COLO668 (cell line): ENCODE measurements around the gene IL13RA1.
"Not testable (repeated sequence)": the region's sequence is repeated elsewhere in the genome, so short reads cannot be mapped to it uniquely, and the experiment has no call there.

ENCODE experiments used
- DNase-seq: peaks from one replicate; lab custom pipeline; 2025; ENCODE audit not compliant: unreplicated experiment; lab: John Stamatoyannopoulos, UW

IL13RA1 gene

DNA sequence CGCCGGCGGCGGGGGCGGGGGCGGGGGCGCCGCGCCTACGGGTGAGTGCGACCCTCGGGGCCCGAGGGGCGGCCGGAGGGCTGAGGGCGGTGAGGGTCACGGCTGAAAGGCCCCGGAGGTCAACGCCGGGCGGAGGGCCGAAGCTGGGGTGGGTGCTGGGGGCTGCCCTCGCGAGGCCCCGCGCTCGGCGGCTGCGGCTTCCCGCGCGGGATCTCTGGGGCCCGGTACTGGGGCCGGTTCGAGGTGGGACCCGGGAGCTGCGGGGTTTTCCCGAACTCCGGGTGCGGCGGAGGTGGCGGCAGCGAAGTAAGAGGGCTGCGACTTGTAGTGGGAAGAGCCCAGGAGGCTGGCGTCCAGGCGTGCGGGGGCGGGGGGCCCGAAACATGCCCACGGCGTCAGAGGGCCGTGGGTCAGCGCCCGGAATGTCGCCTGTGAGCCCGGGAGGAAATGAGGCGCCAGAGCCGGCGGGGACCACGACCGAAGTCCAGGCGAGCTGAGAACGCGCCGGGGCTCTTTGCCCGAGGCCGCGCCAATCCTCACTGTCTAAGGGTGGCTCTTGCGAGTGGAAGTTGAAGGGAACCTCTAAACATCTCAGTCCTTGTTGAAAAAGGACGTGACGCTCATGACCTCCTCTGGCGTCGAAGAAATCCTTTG lies 407 bp downstream of the IL13RA1 start:
- peak; percentile 32 for DNase-seq

DNA sequence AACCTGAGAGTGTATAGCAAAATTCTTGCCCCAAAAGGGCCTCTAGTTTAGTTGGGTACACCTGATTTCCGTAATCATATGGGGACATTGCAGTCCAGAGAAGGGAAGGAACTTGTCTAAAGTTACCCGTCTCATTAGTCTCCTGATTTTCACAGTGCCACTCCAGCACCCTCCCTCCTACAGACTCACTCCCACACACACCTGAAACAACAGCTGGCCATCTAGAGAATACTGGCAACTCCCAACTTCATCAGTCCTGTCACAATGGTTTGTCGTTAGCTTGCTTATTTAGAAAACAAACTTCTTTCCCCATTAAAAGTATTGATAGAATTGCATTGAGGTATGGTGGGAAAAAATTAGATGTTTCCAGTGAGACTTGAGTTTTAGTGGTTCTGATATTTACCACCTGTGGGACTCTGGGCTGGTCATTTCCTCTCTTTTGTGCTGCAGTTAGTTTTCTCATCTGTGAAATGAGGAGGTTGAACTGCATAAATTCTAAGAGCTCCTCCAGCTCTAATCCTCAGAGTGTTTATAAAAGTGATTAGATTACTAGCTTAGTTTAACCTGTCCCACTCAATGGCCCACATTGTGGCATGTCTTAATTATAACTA lies 1.7 kb downstream of the IL13RA1 start:
- peak; percentile 4 for DNase-seq

DNA sequence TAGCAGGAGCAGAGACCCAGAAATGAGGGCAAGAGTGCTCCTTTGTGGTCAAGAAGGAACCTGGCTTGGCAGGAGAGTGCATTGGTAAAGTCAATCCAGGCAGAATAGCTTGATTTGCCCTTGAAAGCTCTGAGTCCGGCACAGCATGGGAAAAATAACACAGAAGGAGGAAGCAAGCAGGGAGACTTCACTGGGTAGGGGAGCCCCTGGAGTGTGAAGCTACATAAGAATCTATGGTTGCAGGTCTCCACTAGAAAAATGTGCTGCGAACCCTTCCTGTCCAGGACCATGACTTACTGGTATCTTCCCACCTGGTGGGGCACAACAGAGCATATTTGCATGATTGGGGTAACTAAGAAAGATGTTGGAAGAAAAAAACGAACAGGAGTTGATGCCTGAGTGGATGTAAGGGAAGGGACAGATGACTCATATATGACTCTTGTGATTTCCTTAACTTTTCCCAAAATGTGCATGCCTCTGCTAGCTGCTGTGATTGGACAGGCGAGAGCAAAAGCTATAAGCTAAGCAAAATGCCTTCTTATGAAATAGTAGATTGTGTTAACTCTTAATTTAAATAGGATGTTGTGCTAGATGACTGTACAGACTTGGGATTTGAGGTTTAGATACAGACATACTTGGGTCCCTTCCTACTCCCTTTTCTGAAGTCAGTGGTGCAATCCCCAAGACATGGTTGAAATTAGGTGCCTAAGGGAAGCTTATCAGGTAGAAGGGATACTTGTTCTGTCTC lies 3.3 kb downstream of the IL13RA1 start:
- DNase-seq, result no peak

- not testable (repeated sequence) for DNase-seq
These were observed 5.1 kb downstream of the IL13RA1 start for GRCh38 chrX:118732551-118732950.

DNA sequence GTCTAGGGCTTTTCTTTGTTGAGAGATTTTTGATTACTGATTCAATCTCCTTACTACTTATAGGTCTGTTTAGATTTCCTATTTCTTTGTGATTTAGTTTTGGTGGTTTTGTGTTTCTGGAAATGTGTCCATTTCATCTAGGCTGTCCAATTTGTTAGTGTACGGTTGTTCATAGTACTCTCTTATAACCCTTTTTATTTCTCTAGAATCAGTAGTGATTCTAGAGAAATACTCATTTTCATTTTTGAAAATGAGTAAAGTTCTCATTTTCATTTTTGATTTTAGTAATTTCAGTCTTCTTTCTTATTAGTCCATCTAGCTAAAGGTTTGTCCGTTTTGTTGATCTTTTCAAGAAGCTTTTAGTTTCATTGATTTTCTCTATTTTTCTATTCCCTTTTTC lies 7.5 kb downstream of the IL13RA1 start:
- DNase-seq, result no peak

DNA sequence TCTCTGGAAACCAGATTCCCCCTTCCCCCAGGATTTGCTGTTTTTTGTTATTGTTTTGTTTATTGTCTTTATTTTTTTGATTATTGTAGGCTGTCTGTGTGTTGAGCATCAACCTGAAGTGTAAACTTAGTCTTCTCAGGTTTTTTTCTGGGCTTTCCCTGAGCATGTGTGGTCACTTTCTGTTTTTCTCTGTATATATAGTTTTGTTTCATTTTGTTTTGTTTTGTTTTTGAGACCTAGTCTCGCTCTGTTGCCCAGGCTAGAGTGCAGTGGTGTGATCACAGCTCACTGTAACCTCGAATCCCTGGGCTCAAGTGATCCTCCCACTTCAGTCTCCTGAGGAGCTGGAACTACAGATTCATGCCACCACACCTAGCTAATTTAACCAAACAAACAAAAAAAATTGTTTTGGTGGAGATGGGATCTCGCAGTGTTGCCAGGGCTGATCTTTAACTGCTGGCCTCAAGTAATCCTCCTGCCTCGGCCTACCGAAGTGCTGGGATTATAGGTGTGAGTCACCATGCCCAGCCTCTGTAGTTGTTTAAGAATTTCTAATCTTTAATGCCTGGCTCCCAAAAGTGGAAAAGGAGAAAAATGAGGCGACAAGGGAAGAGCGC lies 9.1 kb downstream of the IL13RA1 start:
- DNase-seq, result no peak

- no peak for DNase-seq
These were observed 12.2 kb downstream of the IL13RA1 start for GRCh38 chrX:118739577-118739976.

DNA sequence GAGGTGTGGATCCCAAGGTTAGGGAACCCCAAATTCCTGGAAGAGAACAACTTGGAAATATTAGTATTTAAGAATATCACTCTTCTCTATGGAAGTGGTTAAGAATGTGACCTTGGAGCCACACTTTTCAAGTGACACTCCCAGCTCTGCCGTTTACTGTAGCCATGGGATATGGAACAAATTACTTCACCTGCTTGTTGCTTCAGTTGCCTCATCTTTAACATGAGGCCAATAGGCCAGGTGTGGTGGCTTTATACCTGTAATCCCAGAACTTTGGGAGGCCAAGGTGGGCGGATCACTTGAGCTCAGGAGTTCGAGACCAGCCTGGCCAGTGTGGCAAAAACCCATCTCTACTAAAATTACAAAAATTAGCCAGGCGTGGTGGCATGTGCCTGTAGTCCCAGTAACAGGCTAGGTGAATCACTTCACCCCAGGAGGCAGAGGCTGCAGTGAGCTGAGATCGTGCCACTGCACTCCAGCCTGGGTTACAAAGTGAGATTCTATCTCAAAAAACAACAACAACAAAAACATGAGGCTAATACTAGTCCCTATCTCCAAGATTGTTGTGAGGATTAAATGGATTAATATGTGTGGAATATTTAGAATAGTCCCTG lies 13.0 kb downstream of the IL13RA1 start:
- DNase-seq, result no peak

- no peak for DNase-seq
These were observed 14.8 kb downstream of the IL13RA1 start for GRCh38 chrX:118742176-118742575.

DNA sequence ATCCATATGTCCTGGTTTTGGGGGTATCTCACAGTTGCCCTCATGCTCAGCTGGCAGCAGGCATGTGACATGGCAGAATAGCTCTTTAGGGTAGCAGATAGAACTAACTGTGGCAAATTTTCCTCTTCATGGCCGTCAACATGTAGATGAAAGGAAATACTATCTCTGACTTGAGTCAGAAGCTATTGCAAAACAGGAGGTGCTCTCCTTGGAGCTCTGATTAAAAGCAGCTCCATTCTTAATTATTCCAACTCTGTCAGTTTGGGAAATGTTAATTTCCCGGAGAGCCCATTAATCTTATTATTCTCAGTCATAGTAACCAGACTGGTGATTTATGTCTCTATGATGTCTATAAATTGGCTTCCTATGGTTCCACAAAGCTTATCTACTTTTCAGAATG lies 18.2 kb downstream of the IL13RA1 start:
- DNase-seq, result no peak

DNA sequence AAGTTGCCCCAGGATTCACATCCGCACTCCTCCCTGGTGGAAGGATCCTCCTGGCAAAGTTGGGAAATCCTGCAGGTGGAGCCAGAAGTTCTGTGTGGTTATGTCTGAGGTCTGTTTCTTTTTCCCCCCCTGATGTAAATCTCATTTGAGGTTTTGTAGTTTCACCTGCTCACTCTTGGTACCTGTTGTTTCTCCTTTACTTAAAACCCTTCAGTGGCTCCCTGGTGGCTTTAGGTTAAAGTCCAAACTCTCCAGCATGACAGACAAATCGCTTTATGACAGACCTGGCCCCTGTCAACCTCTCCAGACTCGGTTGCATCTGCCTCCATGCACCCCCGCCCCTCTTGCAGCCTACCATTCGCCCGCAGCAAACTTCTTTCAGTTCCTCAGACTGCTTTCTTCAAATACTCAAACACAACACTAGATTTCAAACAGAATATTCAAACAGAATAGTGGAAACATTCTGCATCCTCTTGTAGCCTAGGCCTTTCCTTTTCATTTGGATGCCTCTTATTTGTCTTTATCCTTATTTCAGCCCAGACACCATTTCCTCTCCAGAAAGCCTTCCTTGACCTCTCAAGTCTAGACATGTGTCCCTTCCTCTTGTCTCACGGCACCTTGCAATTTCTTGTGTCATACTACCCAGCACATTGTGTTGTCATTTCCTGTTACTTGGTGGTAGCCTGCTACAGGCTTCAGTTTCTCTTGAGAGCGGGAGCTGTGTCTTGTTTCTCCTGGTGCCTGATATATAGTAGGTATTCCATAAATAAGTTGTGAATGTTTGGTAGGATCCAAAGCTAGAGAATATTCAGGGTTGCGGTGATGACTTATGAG lies 24.8 kb downstream of the IL13RA1 start:
- DNase-seq, result no peak

- DNase-seq, result no peak
These were observed 28.2 kb downstream of the IL13RA1 start for GRCh38 chrX:118755633-118756032.

- no peak for DNase-seq
These were observed 28.7 kb downstream of the IL13RA1 start for GRCh38 chrX:118756101-118756500.

DNA sequence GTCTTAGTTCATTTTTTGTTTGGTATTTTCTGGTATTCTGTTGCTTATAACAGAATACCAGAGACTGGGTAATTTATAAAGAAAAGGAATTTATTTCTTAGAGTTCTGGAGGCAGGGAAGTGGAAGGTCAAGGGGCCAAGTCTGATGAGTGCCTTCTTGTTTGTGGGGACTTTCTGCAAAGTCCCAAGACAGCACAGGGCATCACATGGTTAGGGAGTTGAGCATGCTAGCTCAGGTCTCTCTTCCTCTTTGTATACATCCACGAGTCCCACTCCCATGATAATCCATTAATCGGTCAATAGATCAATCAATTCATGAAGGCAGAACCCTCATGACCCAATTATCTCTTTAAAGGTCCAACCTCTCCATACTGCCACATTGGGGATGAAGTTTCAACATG lies 31.1 kb downstream of the IL13RA1 start:
- no peak for DNase-seq

DNA sequence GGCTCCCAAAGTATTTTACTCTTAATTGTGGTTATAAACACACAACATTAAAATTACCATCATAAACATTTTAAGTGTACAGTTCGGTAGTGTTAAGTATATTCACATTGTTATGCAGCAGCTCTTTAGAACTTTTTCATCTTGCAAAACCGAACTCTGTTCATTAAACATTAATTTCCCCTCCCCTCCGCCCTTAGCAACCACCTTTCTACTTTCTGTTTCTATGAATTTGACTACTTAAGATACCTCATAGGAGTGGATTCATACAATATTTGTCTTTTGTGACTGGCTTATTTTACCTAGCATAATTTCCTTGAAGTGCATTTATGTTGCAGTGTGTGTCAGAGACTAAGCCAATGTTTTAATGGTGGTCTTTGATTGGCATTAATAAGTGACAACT lies 32.6 kb downstream of the IL13RA1 start:
- no peak for DNase-seq

GRCh38 chrX:118761939-118762707 lies 34.7 kb downstream of the IL13RA1 start:
- DNase-seq, result no peak

- no peak for DNase-seq
These were observed 36.1 kb downstream of the IL13RA1 start for GRCh38 chrX:118763489-118763888.

GRCh38 chrX:118764122-118764521 lies 36.7 kb downstream of the IL13RA1 start:
- no peak for DNase-seq

DNA sequence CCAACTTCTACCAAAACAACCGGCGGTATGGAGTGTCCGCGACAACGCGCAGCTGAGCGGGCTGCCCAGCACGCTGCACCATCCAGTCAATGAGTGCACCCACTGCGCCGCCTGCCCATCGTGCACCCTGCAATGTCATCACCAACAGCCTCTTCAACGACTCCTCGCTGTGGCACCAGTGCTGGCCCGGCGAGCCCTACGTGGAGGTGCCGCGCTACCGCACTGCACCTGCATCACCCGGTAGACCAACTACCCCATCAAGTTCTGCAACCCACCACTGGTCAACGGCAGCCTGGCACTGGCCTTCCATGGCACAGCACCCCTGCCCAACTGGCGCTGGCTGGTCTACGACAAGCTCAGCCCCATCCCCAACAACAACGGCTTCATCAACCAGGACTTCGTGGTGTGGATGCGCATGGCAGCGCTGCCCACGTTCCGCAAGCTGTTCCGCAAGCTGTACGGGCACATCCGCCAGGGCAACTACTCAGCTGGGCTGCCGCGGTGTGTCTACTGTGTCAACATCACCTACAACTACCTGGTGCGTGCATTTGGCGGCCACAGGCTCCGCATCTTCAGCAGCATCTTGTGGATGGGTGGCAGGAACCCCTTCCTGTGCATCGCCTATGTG lies 42.8 kb downstream of the IL13RA1 start:
- DNase-seq, result no peak
